PC-3 (cell line): ENCODE data around the gene MAGEA12. TPM values are rescaled to one million over a fixed set of nuclear protein-coding genes. Genes with fewer than 3 reads are reported as not detected.
"Not testable (repeated sequence)": the region's sequence is repeated elsewhere in the genome, so short reads cannot be mapped to it uniquely, and the experiment has no call there.

Source experiments
- ATAC-seq: fragments of 200-7000 bp; cut with Tn5 transposase; 2 replicates; pipeline ENCODE4 v1.9.1; 2020; ENCODE audit warnings: mild to moderate bottlenecking, moderate library complexity
- BruUV-seq: library from RNA; stranded (reverse); fragments of 400-500 nt; replicated peaks from 2 replicates; lab custom pipeline; 2021; lab: Mats Ljungman, UMichigan
- CTCF ChIA-PET: fragments of 300-600 bp; sonication (Branson Sonifier 250); formaldehyde crosslinking; loops from one replicate; lab custom pipeline; 2022; ENCODE audit warnings: antibody characterized with exemption; lab: Charles Lee
- POLR2A ChIA-PET: fragments of 300-600 bp; sonication (Branson Sonifier 250); formaldehyde crosslinking; loops from one replicate; lab custom pipeline; 2022; ENCODE audit warnings: antibody characterized with exemption; ENCODE audit not compliant: unreplicated experiment; lab: Charles Lee
- DNase-seq: peaks from one replicate; pipeline ENCODE4 v3.0.0-alpha.2; 2015
- H2AFZ ChIP-seq: fragments of 300-600 bp; sonication (generic); 2 replicates; pipeline ENCODE4 v1.6.0; 2016; ENCODE audit warnings: antibody characterized with exemption, low read length
- H3F3A ChIP-seq: fragments of 300-600 bp; sonication (generic); one replicate; pipeline ENCODE4 v1.6.0; 2017; ENCODE audit warnings: antibody characterized with exemption, low read length, control low read depth, mild to moderate bottlenecking; ENCODE audit not compliant: unreplicated experiment
- H3K27ac ChIP-seq: fragments of 300-600 bp; sonication (generic); 2 replicates; pipeline ENCODE4 v1.5.1; 2016; ENCODE audit warnings: mild to moderate bottlenecking, low read length
- H3K27me3 ChIP-seq: fragments of 300-600 bp; sonication (generic); 2 replicates; pipeline ENCODE4 v1.6.1; 2016; ENCODE audit warnings: low read length, mixed read lengths
- H3K36me3 ChIP-seq: fragments of 300-600 bp; sonication (generic); 2 replicates; pipeline ENCODE4 v1.6.1; 2016; ENCODE audit warnings: low read depth, mixed run types, low read length, mixed read lengths
- H3K4me1 ChIP-seq: fragments of 300-600 bp; sonication (generic); 2 replicates; pipeline ENCODE4 v1.5.1; 2016; ENCODE audit warnings: low read length; ENCODE audit not compliant: insufficient read depth
- H3K4me2 ChIP-seq: fragments of 300-600 bp; sonication (generic); 2 replicates; pipeline ENCODE4 v1.6.0; 2016; ENCODE audit warnings: low read length
- H3K4me3 ChIP-seq: fragments of 300-600 bp; sonication (generic); 2 replicates; pipeline ENCODE4 v1.5.1; 2016; ENCODE audit warnings: mild to moderate bottlenecking, low read length, mixed read lengths
- H3K79me2 ChIP-seq: fragments of 300-600 bp; sonication (generic); 2 replicates; pipeline ENCODE4 v1.6.1; 2017; ENCODE audit warnings: low read length, mixed read lengths
- H3K9ac ChIP-seq: fragments of 300-600 bp; sonication (generic); 2 replicates; pipeline ENCODE4 v1.6.0; 2016; ENCODE audit warnings: mild to moderate bottlenecking, low read length
- H3K9me2 ChIP-seq: fragments of 300-600 bp; sonication (generic); replicated peaks from 2 replicates; pipeline ENCODE4 v1.6.1; 2016; ENCODE audit warnings: mixed run types, low read length, mixed read lengths
- H3K9me3 ChIP-seq: fragments of 300-600 bp; sonication (generic); 2 replicates; pipeline ENCODE4 v1.6.1; 2016; ENCODE audit warnings: low read length, mixed read lengths
- H4K20me1 ChIP-seq: fragments of 300-600 bp; sonication (generic); 2 replicates; pipeline ENCODE4 v1.6.1; 2016; ENCODE audit warnings: low read length, mixed read lengths
- CTCF ChIP-seq: fragments of 300-600 bp; sonication (generic); conservative IDR thresholded peaks from 2 replicates; pipeline ENCODE4 v1.5.1; 2017; ENCODE audit warnings: antibody characterized with exemption, low read depth, mild to moderate bottlenecking, low read length
- EZH2 ChIP-seq: fragments of 300-600 bp; sonication (generic); IDR thresholded peaks from one replicate; pipeline ENCODE4 v1.6.1; 2017; ENCODE audit warnings: antibody characterized with exemption, mild to moderate bottlenecking, low read length; ENCODE audit not compliant: unreplicated experiment
- EZH2phosphoT487 ChIP-seq: fragments of 300-600 bp; sonication (generic); IDR thresholded peaks from 2 replicates; pipeline ENCODE4 v1.6.1; 2018; ENCODE audit warnings: mild to moderate bottlenecking, antibody characterized with exemption, low read length, borderline replicate concordance
- intact Hi-C: fragments of 100-400 bp; cut with micrococcal nuclease; formaldehyde crosslinking; loops from 2 replicates; pipeline ENCODE4 v1.9.0; 2023
- total RNA-seq: library from RNA; depleted of rRNA; stranded (reverse); fragments of >200 nt; gene quantifications from 2 replicates; pipeline ENCODE4 v1.2.3, GENCODE V29; 2014

Gene MAGEA12
- total RNA-seq, 1 experiment from 2014 or later: 0.29 TPM

GRCh38 chrX:152735101-152735500 lies 1.5 kb downstream of the MAGEA12 start:
- no peaks in the 10 kb centered on the region for H3K36me3 ChIP-seq
- H4K20me1 ChIP-seq: no peaks in the 10 kb centered on the region
- no peak overlapping the region for H3K4me2 ChIP-seq
- H3K4me3 ChIP-seq: no peak overlapping the region
- no peaks in the 10 kb centered on the region for H3K9me3 ChIP-seq
- H3F3A ChIP-seq: no peaks in the 10 kb centered on the region
- no peak for DNase-seq
- no peak for ATAC-seq
- ChIA-PET CTCF (no interaction called here), POLR2A (no interaction called here)
- intact Hi-C loops: no loop called here
- no peak overlapping the region for H2AFZ ChIP-seq
- H3K27ac ChIP-seq: no peak overlapping the region
- TF ChIP-seq EZH2 (no peak), CTCF (no peak), EZH2phosphoT487 (no peak)
- no TSS peak for BruUV-seq
- peaks cover 31% of the 10 kb centered on the region for H3K27me3 ChIP-seq
- no peaks in the 10 kb centered on the region for H3K9me2 ChIP-seq
- no peaks in the 10 kb centered on the region for H3K4me1 ChIP-seq
- H3K79me2 ChIP-seq: no peaks in the 10 kb centered on the region
- no peak overlapping the region for H3K9ac ChIP-seq

GRCh38 chrX:152735860-152736511 lies 2.4 kb downstream of the MAGEA12 start:
- peaks cover 34% of the 10 kb centered on the region for H3K27me3 ChIP-seq
- no peak overlapping the region for H2AFZ ChIP-seq
- H3K79me2 ChIP-seq: no peaks in the 10 kb centered on the region
- no peaks in the 10 kb centered on the region for H3K4me1 ChIP-seq
- no peaks in the 10 kb centered on the region for H3K9me3 ChIP-seq
- ChIA-PET POLR2A (no interaction called here), CTCF (no interaction called here)
- ATAC-seq: no peak
- H3K9ac ChIP-seq: no peak overlapping the region
- no peaks in the 10 kb centered on the region for H3K9me2 ChIP-seq
- no peak overlapping the region for H3K4me2 ChIP-seq
- intact Hi-C loops: no loop called here
- no peak overlapping the region for H3K27ac ChIP-seq
- TF ChIP-seq EZH2 (no peak), EZH2phosphoT487 (no peak), CTCF (no peak)
- no peak overlapping the region for H3K4me3 ChIP-seq
- no peaks in the 10 kb centered on the region for H3K36me3 ChIP-seq
- BruUV-seq: no TSS peak
- no peaks in the 10 kb centered on the region for H4K20me1 ChIP-seq
- no peaks in the 10 kb centered on the region for H3F3A ChIP-seq
- no peak for DNase-seq

GRCh38 chrX:152736528-152736927 lies 3.0 kb downstream of the MAGEA12 start:
- H3F3A ChIP-seq, BruUV-seq, intact Hi-C loops, POLR2A ChIA-PET, H3K36me3 ChIP-seq, CTCF ChIA-PET, H4K20me1 ChIP-seq, H3K9ac ChIP-seq, ATAC-seq, H3K9me2 ChIP-seq, H3K4me3 ChIP-seq, H3K79me2 ChIP-seq, H3K27ac ChIP-seq, H2AFZ ChIP-seq, DNase-seq, H3K9me3 ChIP-seq, H3K4me2 ChIP-seq, H3K4me1 ChIP-seq: not testable (repeated sequence)
- peaks cover 30% of the 10 kb centered on the region for H3K27me3 ChIP-seq
